SK-N-SH treated with all-trans-retinoic acid at 6 μM for 48 hours (cell line): Measurements from ENCODE around the gene KPNB1.

ENCODE experiments used
- ATAC-seq: fragments of 200-7000 bp; cut with Tn5 transposase; 3 replicates; pipeline ENCODE4 v1.9.1; 2020; ENCODE audit warnings: mild to moderate bottlenecking, moderate library complexity
- ARNTL ChIP-seq: fragments of 450-650 bp; formaldehyde crosslinking; IDR thresholded peaks from 2 replicates; pipeline ENCODE4 v1.5.0; 2020; ENCODE audit warnings: low read depth, mild to moderate bottlenecking, moderate library complexity, borderline replicate concordance
- BACH2 ChIP-seq: fragments of 250-450 bp; sonication (Bioruptor Pico); IDR thresholded peaks from 2 replicates; pipeline ENCODE4 v1.9.0; 2021; ENCODE audit warnings: mild to moderate bottlenecking, borderline replicate concordance
- CSDC2 ChIP-seq: fragments of 250-450 bp; sonication (Bioruptor Pico); IDR thresholded peaks from 2 replicates; pipeline ENCODE4 v1.5.0; 2020; ENCODE audit warnings: mild to moderate bottlenecking, moderate library complexity
- ESRRG ChIP-seq: fragments of 250-450 bp; sonication (Bioruptor Pico); IDR thresholded peaks from 2 replicates; pipeline ENCODE4 v1.6.1; 2021; ENCODE audit warnings: mild to moderate bottlenecking
- GLIS3 ChIP-seq: fragments of 250-450 bp; sonication (Bioruptor Pico); IDR thresholded peaks from 2 replicates; pipeline ENCODE4 v1.5.0; 2020; ENCODE audit warnings: mild to moderate bottlenecking, moderate library complexity
- ISL1 ChIP-seq: fragments of 250-450 bp; sonication (Bioruptor Pico); IDR thresholded peaks from 2 replicates; pipeline ENCODE4 v2.1.2; 2022; ENCODE audit warnings: mild to moderate bottlenecking, moderate library complexity
- OSR1 ChIP-seq: fragments of 250-450 bp; sonication (Bioruptor Pico); IDR thresholded peaks from 2 replicates; pipeline ENCODE4 v1.8.0; 2022; ENCODE audit warnings: moderate library complexity, mild to moderate bottlenecking, inconsistent platforms
- PPARA ChIP-seq: fragments of 250-450 bp; sonication (Bioruptor Pico); IDR thresholded peaks from 2 replicates; pipeline ENCODE4 v1.5.0; 2020; ENCODE audit warnings: mild to moderate bottlenecking, borderline replicate concordance
- RARB ChIP-seq: fragments of 250-450 bp; sonication (Bioruptor Pico); IDR thresholded peaks from 2 replicates; pipeline ENCODE4 v1.8.0; 2021; ENCODE audit warnings: mild to moderate bottlenecking, moderate library complexity
- SNAI2 ChIP-seq: fragments of 250-450 bp; sonication (Bioruptor Pico); IDR thresholded peaks from 2 replicates; pipeline ENCODE4 v1.5.0; 2020; ENCODE audit warnings: mild to moderate bottlenecking, moderate library complexity
- TOX ChIP-seq: fragments of 250-450 bp; sonication (Bioruptor Pico); IDR thresholded peaks from 2 replicates; pipeline ENCODE4 v1.8.0; 2021; ENCODE audit warnings: mild to moderate bottlenecking, moderate library complexity, borderline replicate concordance
- ZC3H10 ChIP-seq: fragments of 250-450 bp; sonication (Bioruptor Pico); IDR thresholded peaks from 2 replicates; pipeline ENCODE4 v1.5.1; 2021; ENCODE audit warnings: mild to moderate bottlenecking, moderate library complexity
- ZFP3 ChIP-seq: fragments of 250-450 bp; sonication (Bioruptor Pico); IDR thresholded peaks from 2 replicates; pipeline ENCODE4 v1.5.0; 2020; ENCODE audit warnings: mild to moderate bottlenecking, moderate library complexity
- ZFP30 ChIP-seq: fragments of 450-650 bp; formaldehyde crosslinking; IDR thresholded peaks from 2 replicates; pipeline ENCODE4 v1.5.0; 2022; ENCODE audit warnings: mild to moderate bottlenecking, moderate library complexity
- ZNF565 ChIP-seq: fragments of 450-650 bp; formaldehyde crosslinking; conservative IDR thresholded peaks from 2 replicates; pipeline ENCODE4 v1.5.0; 2020; ENCODE audit warnings: low read depth, mild to moderate bottlenecking, moderate library complexity
- ZNF70 ChIP-seq: fragments of 450-650 bp; formaldehyde crosslinking; IDR thresholded peaks from 2 replicates; pipeline ENCODE4 v1.5.0; 2020; ENCODE audit warnings: mild to moderate bottlenecking, moderate library complexity
- ZNF8 ChIP-seq: fragments of 450-650 bp; formaldehyde crosslinking; IDR thresholded peaks from 2 replicates; pipeline ENCODE4 v1.5.0; 2020; ENCODE audit warnings: mild to moderate bottlenecking, moderate library complexity
- TF ChIP-seq, protein P1 (sequence below): fragments of 250-450 bp; sonication (Bioruptor Pico); IDR thresholded peaks from 2 replicates; pipeline ENCODE4 v1.8.0; 2020; ENCODE audit warnings: mild to moderate bottlenecking, moderate library complexity, borderline replicate concordance
- TF ChIP-seq, protein P2 (sequence below): fragments of 250-450 bp; sonication (Bioruptor Pico); IDR thresholded peaks from 2 replicates; pipeline ENCODE4 v1.5.1; 2020; ENCODE audit warnings: low read depth, mild to moderate bottlenecking, moderate library complexity
- TF ChIP-seq, protein P3 (sequence below): fragments of 250-450 bp; sonication (Bioruptor Pico); IDR thresholded peaks from 2 replicates; pipeline ENCODE4 v1.8.0; 2021; ENCODE audit warnings: low read depth, mild to moderate bottlenecking, moderate library complexity, borderline replicate concordance

Gene KPNB1

GRCh38 chr17:47696717-47697642 lies 47.3 kb downstream of the KPNB1 start (continued):
- TF ChIP-seq, protein P1, sequence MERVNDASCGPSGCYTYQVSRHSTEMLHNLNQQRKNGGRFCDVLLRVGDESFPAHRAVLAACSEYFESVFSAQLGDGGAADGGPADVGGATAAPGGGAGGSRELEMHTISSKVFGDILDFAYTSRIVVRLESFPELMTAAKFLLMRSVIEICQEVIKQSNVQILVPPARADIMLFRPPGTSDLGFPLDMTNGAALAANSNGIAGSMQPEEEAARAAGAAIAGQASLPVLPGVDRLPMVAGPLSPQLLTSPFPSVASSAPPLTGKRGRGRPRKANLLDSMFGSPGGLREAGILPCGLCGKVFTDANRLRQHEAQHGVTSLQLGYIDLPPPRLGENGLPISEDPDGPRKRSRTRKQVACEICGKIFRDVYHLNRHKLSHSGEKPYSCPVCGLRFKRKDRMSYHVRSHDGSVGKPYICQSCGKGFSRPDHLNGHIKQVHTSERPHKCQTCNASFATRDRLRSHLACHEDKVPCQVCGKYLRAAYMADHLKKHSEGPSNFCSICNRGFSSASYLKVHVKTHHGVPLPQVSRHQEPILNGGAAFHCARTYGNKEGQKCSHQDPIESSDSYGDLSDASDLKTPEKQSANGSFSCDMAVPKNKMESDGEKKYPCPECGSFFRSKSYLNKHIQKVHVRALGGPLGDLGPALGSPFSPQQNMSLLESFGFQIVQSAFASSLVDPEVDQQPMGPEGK (CRISPR knock-in tag): no peak
- TF ChIP-seq BACH2 (CRISPR knock-in tag) (no peak), ZC3H10 (CRISPR knock-in tag) (no peak), ZFP3 (no peak), PPARA (CRISPR knock-in tag) (no peak)
- TF ChIP-seq, protein P2, sequence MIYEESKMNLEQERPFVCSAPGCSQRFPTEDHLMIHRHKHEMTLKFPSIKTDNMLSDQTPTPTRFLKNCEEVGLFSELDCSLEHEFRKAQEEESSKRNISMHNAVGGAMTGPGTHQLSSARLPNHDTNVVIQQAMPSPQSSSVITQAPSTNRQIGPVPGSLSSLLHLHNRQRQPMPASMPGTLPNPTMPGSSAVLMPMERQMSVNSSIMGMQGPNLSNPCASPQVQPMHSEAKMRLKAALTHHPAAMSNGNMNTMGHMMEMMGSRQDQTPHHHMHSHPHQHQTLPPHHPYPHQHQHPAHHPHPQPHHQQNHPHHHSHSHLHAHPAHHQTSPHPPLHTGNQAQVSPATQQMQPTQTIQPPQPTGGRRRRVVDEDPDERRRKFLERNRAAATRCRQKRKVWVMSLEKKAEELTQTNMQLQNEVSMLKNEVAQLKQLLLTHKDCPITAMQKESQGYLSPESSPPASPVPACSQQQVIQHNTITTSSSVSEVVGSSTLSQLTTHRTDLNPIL (CRISPR knock-in tag): no peak

GRCh38 chr17:47697906-47698711 lies 48.4 kb downstream of the KPNB1 start:
- TF ChIP-seq GLIS3 (CRISPR knock-in tag) (no peak), SNAI2 (CRISPR knock-in tag) (no peak), ZFP3 (no peak), OSR1 (no peak), ESRRG (CRISPR knock-in tag) (no peak), TOX (CRISPR knock-in tag) (no peak), RARB (no peak), ISL1 (CRISPR knock-in tag) (no peak), ZFP30 (no peak), CSDC2 (CRISPR knock-in tag) (no peak), BACH2 (CRISPR knock-in tag) (no peak), ZNF565 (CRISPR knock-in tag) (no peak), ARNTL (CRISPR knock-in tag) (no peak), ZNF8 (CRISPR knock-in tag) (no peak), PPARA (CRISPR knock-in tag) (no peak), ZNF70 (CRISPR knock-in tag) (no peak)
- TF ChIP-seq, protein P1 (CRISPR knock-in tag): no peak
- TF ChIP-seq, protein P3, sequence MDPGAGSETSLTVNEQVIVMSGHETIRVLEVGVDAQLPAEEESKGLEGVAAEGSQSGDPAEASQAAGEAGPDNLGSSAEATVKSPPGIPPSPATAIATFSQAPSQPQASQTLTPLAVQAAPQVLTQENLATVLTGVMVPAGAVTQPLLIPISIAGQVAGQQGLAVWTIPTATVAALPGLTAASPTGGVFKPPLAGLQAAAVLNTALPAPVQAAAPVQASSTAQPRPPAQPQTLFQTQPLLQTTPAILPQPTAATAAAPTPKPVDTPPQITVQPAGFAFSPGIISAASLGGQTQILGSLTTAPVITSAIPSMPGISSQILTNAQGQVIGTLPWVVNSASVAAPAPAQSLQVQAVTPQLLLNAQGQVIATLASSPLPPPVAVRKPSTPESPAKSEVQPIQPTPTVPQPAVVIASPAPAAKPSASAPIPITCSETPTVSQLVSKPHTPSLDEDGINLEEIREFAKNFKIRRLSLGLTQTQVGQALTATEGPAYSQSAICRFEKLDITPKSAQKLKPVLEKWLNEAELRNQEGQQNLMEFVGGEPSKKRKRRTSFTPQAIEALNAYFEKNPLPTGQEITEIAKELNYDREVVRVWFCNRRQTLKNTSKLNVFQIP (CRISPR knock-in tag): no peak
- TF ChIP-seq, protein P2 (CRISPR knock-in tag): no peak
- TF ChIP-seq, all 23 proteins: peak for 0
- no peak for ATAC-seq
